ENCODE data around the gene CEP290. TPM values are rescaled to one million over a fixed set of nuclear protein-coding genes. Genes with fewer than 3 reads are reported as not detected.

CEP290 gene
- total RNA-seq, 2 experiments from 2014 or later: 12.6 to 13.7 TPM

GRCh38 chr12:88108021-88108420 lies 33.9 kb downstream of the CEP290 start:
- Histone ChIP-seq H3K4me3 (ENCODE audit: low read length) (no peak overlapping the region), H3K4me1 (ENCODE audit: insufficient read depth, low read length) (no peaks in the 10 kb centered on the region), H3K27ac (ENCODE audit: low read depth in 1 of 2, low read length in 2 of 2) (no peak overlapping the region), H3K27me3 (ENCODE audit: control insufficient read depth in 1 of 2, insufficient read depth in 2 of 2, low read length in 2 of 2) (no peaks in the 10 kb centered on the region), H3K36me3 (ENCODE audit: insufficient read depth, low read length) (peaks cover 35% of the 10 kb centered on the region), H3K9me3 (ENCODE audit: control insufficient read depth in 1 of 2, insufficient read depth in 1 of 2, low read length in 2 of 2) (no peaks in the 10 kb centered on the region)
- Mint-ChIP-seq H3K27ac (no peak overlapping the region), H3K27me3 (no peaks in the 10 kb centered on the region), H3K36me3 (ENCODE audit: low read depth) (peaks cover 72% of the 10 kb centered on the region), H3K9me3 (no peaks in the 10 kb centered on the region), H3K4me1 (ENCODE audit: low read depth) (no peaks in the 10 kb centered on the region), H3K4me3 (no peak overlapping the region)
- TF ChIP-seq, protein P1, sequence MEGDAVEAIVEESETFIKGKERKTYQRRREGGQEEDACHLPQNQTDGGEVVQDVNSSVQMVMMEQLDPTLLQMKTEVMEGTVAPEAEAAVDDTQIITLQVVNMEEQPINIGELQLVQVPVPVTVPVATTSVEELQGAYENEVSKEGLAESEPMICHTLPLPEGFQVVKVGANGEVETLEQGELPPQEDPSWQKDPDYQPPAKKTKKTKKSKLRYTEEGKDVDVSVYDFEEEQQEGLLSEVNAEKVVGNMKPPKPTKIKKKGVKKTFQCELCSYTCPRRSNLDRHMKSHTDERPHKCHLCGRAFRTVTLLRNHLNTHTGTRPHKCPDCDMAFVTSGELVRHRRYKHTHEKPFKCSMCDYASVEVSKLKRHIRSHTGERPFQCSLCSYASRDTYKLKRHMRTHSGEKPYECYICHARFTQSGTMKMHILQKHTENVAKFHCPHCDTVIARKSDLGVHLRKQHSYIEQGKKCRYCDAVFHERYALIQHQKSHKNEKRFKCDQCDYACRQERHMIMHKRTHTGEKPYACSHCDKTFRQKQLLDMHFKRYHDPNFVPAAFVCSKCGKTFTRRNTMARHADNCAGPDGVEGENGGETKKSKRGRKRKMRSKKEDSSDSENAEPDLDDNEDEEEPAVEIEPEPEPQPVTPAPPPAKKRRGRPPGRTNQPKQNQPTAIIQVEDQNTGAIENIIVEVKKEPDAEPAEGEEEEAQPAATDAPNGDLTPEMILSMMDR (IDR thresholded peaks at IDR 0.05): no peak
- ChIA-PET CTCF (interaction anchor here (0.7 to 1.2 kb wide), 2 partner anchors 51 to 53 kb away, joined by 3 read pairs; no protein-coding TSS in a partner anchor), POLR2A (no interaction called here)
- DNase-seq (no peak), ATAC-seq (ENCODE audit: poor library complexity) (no peak)
- intact Hi-C loops (cut with DNase I, micrococcal nuclease): no loop called here

DNA sequence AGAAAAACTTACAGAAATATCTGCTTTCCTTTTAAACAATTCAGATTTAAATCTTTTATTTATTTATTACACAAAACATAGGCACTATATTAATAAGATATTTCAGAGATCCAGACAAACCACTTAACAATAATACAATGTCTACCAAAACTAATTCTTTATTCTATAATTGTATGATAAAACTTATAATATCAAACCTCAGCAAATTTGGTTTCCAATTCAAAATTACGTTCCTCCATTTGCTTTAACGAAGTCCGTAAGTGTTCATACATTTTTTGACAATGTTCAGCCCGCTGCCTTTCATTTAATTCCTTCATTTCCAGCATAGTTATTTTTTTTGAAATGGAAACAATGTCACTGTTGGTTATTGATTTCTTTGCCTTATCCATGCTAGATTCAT lies 48.3 kb downstream of the CEP290 start:
- POLR2A ChIA-PET: no interaction called here
- CTCF ChIA-PET: no interaction called here
- Mint-ChIP-seq H3K4me3 (no peak overlapping the region), H3K27me3 (no peaks in the 10 kb centered on the region), H3K27ac (no peak overlapping the region), H3K4me1 (ENCODE audit: low read depth) (no peaks in the 10 kb centered on the region), H3K9me3 (no peaks in the 10 kb centered on the region), H3K36me3 (ENCODE audit: low read depth) (peaks cover 58% of the 10 kb centered on the region)
- no peak overlapping the region for H3K27ac ChIP-seq (ENCODE audit: low read depth in 1 of 2, low read length in 2 of 2)
- no peak for ATAC-seq (ENCODE audit: poor library complexity)
- no peaks in the 10 kb centered on the region for H3K4me1 ChIP-seq (ENCODE audit: insufficient read depth, low read length)
- H3K27me3 ChIP-seq (ENCODE audit: control insufficient read depth in 1 of 2, insufficient read depth in 2 of 2, low read length in 2 of 2): no peaks in the 10 kb centered on the region
- peaks cover 21% of the 10 kb centered on the region for H3K36me3 ChIP-seq (ENCODE audit: insufficient read depth, low read length)
- intact Hi-C loops (cut with DNase I, micrococcal nuclease): no loop called here
- no peak overlapping the region for H3K4me3 ChIP-seq (ENCODE audit: low read length)
- TF ChIP-seq, protein P1 (IDR thresholded peaks at IDR 0.05): no peak
- no peaks in the 10 kb centered on the region for H3K9me3 ChIP-seq (ENCODE audit: control insufficient read depth in 1 of 2, insufficient read depth in 1 of 2, low read length in 2 of 2)
- no peak for DNase-seq

- H3K4me1 ChIP-seq (ENCODE audit: insufficient read depth, low read length): no peaks in the 10 kb centered on the region
- DNase-seq: no peak
- ATAC-seq (ENCODE audit: poor library complexity): no peak
- intact Hi-C loops (cut with DNase I, micrococcal nuclease): no loop called here
- ChIA-PET CTCF (no interaction called here), POLR2A (no interaction called here)
- peaks cover 20% of the 10 kb centered on the region for H3K36me3 ChIP-seq (ENCODE audit: insufficient read depth, low read length)
- Mint-ChIP-seq H3K9me3 (no peaks in the 10 kb centered on the region), H3K36me3 (ENCODE audit: low read depth) (peaks cover 56% of the 10 kb centered on the region), H3K4me1 (ENCODE audit: low read depth) (no peaks in the 10 kb centered on the region), H3K27ac (no peak overlapping the region), H3K4me3 (no peak overlapping the region), H3K27me3 (no peaks in the 10 kb centered on the region)
- H3K9me3 ChIP-seq (ENCODE audit: control insufficient read depth in 1 of 2, insufficient read depth in 1 of 2, low read length in 2 of 2): no peaks in the 10 kb centered on the region
- H3K27ac ChIP-seq (ENCODE audit: low read depth in 1 of 2, low read length in 2 of 2): no peak overlapping the region
- TF ChIP-seq, protein P1 (IDR thresholded peaks at IDR 0.05): no peak
- no peaks in the 10 kb centered on the region for H3K27me3 ChIP-seq (ENCODE audit: control insufficient read depth in 1 of 2, insufficient read depth in 2 of 2, low read length in 2 of 2)
- no peak overlapping the region for H3K4me3 ChIP-seq (ENCODE audit: low read length)
Measured at GRCh38 chr12:88092771-88093170, 49.1 kb downstream of the CEP290 start.

Data from CD4-positive, alpha-beta T cell (primary cell).